ENCODE measurements around the gene ACSL6.

The ACSL6 gene

GRCh38 chr5:131983244-131983771 is 28.1 kb downstream of the ACSL6 start:
- peak in 1 of 56 donors; percentile 22 for DNase-seq

- DNase-seq = no peak
Observed at GRCh38 chr5:131981516-131981915, 29.9 kb downstream of the ACSL6 start.

- DNase-seq = no peak
Observed at GRCh38 chr5:131980696-131981095, 30.8 kb downstream of the ACSL6 start.

- peak in 12 of 56 donors; percentile 19 to 69 (median 32) for DNase-seq
Observed at GRCh38 chr5:131979816-131980215, 31.6 kb downstream of the ACSL6 start.

- no peak for DNase-seq
Observed at GRCh38 chr5:131977212-131977604, 34.2 kb downstream of the ACSL6 start.

- peak in 6 of 56 donors; percentile 7 to 58 (median 22) for DNase-seq
Observed at GRCh38 chr5:131976414-131977211, 34.8 kb downstream of the ACSL6 start.

- DNase-seq = no peak
Observed at GRCh38 chr5:131974956-131975726, 36.3 kb downstream of the ACSL6 start.

- DNase-seq = no peak
Observed at GRCh38 chr5:131974622-131974955, 36.9 kb downstream of the ACSL6 start.

- DNase-seq = no peak
Observed at GRCh38 chr5:131974016-131974415, 37.4 kb downstream of the ACSL6 start.

GRCh38 chr5:131973089-131973712 is 38.3 kb downstream of the ACSL6 start:
- no peak for DNase-seq

GRCh38 chr5:131968396-131968954 is 43.0 kb downstream of the ACSL6 start:
- DNase-seq = no peak

GRCh38 chr5:131966551-131966950 is 44.9 kb downstream of the ACSL6 start:
- no peak for DNase-seq

GRCh38 chr5:131965826-131966415 is 45.5 kb downstream of the ACSL6 start:
- DNase-seq = no peak

- DNase-seq = no peak
Observed at GRCh38 chr5:131959906-131960305, 51.6 kb downstream of the ACSL6 start.

GRCh38 chr5:131959136-131959535 is 52.3 kb downstream of the ACSL6 start:
- DNase-seq = no peak

- DNase-seq = peak in 15 of 56 donors; percentile 4 to 64 (median 20)
Observed at GRCh38 chr5:131957721-131958441, 53.6 kb downstream of the ACSL6 start.

GRCh38 chr5:131953969-131954368 is 57.5 kb downstream of the ACSL6 start:
- no peak for DNase-seq

GRCh38 chr5:131952301-131952857 is 59.1 kb downstream of the ACSL6 start:
- peak in 1 of 56 donors; percentile 19 for DNase-seq

GRCh38 chr5:131950706-131951105 is 60.8 kb downstream of the ACSL6 start:
- DNase-seq = no peak

- no peak for DNase-seq
Observed at GRCh38 chr5:131947445-131947844, 64.0 kb downstream of the ACSL6 start.
